Erythroblast (primary cell): ENCODE data around the gene ZC3H18.

Source experiments
- DNase-seq, 2 experiments: peaks; one replicate each; lab custom pipeline; 2025; lab: John Stamatoyannopoulos, UW
- GATA1 ChIP-seq: IDR thresholded peaks from 2 replicates; pipeline ENCODE4 v1.6.1; 2011; ENCODE audit warnings: low read depth, mild to moderate bottlenecking, control low read depth, low read length, moderate library complexity
- POLR2A ChIP-seq: IDR thresholded peaks from 2 replicates; pipeline ENCODE4 v1.6.1; 2011; ENCODE audit warnings: mild to moderate bottlenecking, low read length

ZC3H18 gene

DNA sequence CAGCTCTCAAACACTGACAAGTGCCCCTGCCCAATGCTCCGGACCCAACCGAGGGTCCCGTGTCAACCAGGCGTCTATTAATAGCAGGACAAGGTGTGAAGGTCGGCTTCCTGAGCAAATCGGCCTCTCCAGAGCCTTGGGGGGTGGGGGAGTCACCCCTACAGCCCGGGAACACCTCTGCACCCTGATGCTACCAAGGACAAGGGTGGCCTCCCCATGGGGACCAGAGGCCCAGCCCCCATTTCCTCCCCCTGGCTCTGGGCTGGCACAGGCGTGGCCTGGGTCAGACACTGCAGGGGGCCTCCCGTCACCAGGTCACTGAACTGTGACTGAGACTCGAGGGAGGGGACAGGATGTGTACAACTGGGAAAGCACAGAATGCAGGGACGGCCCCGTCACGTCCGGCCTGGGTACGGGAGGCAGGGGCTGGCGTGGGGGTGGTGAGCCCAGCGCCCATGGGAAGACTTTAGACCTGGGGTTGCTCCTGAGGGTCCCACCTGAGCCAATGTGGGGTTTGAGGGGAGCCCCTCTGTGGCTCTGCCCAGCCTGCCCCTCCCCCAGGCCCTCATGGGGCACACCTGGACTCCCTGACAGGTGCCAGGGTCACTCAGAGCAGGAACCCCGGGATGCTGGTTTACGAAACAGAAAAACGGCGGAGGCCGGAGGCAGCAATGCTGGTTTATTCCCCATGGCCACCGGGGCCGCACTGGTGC lies 81.2 kb downstream of the ZC3H18 start:
- no peak for DNase-seq
- TF ChIP-seq POLR2A: no peak
- no peak for TF ChIP-seq GATA1

DNA sequence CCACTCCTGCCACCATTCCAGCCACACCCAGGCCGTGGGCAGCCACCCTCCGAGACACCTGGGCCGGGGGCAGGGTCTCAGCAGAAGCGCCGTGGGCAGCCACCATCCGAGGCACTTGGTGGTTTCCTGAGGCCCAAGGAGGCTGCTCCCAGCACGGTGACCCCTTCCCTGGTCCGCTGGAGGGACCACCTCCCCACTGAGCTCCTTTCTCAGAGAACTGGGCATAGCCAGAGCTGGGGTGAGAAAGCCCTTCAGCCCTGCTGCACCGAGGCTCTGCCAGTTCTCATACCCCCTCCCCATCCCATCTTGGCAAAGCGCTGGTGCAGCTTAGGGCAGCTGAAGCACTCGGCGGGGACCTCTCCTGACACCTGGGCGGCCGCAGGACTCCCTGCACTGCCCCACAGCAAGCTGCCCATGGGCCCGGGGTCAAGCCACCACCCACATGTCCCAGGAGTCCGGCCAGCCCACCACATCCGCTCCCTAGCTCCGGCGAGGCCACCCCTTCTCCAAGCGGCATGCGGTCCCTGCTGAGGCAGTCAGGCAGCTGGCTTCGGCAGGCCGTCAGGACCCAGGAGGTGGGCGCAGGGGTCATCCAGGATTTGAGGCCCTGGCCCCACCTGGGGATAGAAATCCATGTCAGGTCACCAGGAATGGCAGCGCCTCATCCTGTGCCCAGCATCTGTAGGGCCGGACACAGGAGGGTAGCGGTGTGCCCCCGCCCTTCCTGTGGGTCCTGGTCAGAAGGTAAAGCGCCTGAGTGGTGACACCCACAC lies 82.0 kb downstream of the ZC3H18 start:
- no peak for DNase-seq

DNA sequence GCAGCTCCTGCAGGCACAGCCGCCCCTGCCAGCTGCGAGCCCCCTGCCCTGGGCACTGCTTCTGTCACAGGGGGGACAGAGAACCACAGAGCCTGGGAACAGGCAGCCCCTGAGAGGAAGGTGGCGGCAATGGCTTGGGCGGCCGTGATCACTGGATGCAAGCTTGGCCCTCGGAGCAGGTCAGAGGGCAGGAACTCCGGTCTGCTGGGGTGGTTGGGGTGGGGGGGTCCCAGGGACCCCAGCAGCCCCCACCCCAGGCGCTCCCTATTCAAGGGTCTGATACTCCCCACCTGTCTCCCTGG lies 82.5 kb downstream of the ZC3H18 start:
- no peak for TF ChIP-seq GATA1
- TF ChIP-seq POLR2A: no peak
- DNase-seq: no peak

More for the DNA sequence above, 82.0 kb downstream of the ZC3H18 start:
- TF ChIP-seq GATA1 (no peak), POLR2A (no peak)

DNA sequence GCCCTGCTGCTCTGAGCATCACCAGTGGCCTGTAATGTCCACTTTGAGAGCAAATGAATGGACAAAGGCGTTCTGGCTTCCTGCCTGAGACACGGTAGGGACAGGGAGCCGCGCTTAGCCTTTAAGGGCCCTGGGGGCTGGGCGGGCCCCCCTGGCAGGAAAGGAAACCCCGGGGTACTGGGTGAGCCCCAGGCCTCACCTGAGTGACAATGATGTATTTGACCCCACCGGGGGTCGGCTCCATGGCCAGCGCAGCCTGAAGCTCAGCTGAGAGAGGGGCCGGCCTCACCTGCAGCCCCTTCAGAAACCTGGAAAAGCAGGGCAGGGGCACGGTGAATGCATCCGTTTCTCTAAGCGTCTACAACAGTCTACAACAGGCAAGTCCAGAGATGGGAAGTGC lies 82.9 kb downstream of the ZC3H18 start:
- no peak for DNase-seq
- TF ChIP-seq POLR2A (no peak), GATA1 (no peak)

DNA sequence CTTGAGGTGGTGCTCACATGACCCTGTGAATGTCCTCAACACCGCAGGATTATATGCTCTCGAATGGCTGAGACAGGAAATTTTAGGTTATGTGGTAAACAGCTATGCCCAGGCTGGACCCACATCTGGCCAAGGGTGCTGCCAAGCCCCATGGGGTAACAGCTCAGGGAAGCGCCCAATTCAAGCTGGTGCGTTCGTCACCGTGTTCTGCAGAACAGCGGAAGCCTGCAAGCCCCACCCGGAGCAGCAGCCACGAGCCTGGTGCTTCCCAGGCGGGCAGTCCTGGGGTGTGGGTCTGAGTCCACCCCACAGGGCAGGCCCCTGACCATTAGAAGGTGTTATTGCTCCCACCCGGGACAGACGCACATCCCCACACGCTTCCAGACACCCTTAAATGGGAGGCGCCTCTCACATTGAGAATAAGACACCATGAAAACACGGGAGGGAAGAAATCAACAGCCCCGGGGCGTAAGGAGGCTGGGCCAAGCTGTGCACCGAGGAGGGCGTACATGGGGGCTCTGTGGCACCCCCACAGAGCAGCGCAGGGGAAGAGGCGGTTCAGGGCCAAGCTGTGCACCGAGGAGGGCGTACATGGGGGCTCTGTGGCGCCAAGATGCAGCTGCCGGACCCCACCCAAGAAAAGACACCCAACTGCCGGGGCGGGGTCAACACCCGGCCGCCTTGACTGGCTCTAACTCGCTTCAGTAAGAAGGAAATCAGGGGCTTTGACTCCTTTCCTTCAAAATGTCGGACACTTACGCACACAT lies 83.6 kb downstream of the ZC3H18 start:
- TF ChIP-seq POLR2A (no peak), GATA1 (no peak)
- DNase-seq: no peak

DNA sequence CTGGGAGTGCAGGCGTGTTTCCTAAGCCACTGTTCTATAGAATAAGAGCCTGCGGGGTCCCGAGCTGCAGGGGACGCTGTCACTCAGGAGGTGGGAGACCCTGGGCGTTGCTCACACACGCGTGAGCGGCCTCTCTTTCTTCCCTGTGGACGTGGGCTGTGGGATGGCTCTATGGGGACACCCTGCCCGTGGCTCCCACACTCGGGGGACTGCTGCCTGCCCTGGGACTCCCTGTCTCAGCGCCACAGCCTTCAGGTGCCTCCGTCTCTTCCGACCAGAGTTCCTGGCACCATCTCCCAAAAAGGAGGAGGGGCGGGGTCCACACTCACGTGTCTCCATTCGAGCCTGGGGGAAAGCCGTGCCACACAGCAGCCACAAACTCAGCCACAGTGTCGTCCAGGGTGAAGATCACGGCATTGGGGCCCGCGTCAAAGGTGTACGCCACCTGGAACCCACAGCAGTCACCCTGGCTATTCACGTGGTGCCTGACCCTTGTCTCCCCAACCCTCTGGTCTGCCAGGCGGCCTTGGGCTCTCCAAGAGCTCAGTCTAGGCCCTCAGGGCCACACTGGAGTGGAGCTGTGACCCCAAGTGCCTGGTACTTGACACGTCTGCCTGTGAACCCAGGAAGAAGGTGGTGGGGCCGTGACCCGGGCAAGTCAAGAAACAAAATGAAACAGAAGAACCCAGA lies 84.3 kb downstream of the ZC3H18 start:
- DNase-seq: no peak
- TF ChIP-seq POLR2A: no peak
- TF ChIP-seq GATA1: no peak

DNA sequence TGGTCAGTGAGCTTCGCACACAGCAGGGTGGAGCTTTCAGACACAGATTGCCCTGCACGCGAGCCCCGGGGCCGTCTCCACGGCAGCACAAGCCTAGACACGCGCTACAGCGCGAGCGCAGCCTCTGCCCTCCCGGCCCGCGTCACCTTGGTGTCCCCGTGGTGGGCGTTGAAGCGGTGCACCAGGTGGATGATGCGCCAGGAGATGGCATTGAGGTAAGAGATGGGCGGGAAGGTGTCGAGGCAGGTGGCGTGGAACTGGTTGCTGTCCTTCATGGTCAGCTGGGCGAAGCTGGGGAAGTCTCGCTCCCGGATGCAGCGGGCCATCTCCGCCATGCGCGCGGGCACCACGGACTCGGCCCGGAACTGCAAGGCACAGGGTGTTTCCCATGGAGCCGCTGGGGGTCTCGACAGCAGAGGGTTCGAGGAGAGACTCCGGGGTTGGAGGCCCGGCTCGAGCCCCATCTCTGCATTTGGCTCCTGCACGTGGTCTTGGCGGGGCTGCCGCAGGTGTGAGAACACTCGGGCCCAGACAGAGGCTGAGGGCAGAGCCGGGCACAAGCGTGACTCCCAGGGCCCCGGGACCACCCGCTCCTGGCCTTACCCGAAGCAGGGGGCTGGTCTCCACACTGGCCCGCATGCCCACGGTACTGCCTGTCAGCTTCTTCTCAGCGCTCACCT lies 85.0 kb downstream of the ZC3H18 start:
- DNase-seq: no peak
- TF ChIP-seq POLR2A (no peak), GATA1 (no peak)

DNA sequence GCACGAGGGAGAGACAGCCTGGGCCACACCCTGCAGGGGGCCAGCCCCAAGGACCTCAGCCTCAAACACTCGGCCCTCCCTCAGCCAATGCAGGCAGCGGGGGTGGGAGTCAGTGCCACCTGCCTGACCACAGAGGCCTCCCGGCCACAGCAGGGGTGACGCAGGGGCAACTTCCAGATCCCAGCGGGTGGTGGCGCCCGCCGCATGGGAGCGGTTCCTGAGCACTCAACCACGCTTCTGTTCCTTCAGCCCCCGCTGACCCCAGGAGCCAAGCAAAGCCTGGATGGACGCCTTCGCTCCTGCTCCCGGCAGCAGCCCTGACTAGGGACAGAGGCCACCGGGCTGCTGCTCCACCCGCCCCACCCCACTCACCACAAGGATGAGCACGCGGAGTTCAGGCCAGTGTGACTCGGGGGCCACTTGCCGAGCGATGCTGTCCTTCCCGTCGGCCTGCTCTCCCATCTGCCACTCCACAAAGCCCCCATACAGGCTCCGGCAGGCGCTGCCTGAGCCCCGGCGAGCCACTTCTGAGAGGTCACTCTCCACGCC lies 85.6 kb downstream of the ZC3H18 start:
- TF ChIP-seq GATA1: no peak
- no peak for TF ChIP-seq POLR2A
- no peak for DNase-seq

DNA sequence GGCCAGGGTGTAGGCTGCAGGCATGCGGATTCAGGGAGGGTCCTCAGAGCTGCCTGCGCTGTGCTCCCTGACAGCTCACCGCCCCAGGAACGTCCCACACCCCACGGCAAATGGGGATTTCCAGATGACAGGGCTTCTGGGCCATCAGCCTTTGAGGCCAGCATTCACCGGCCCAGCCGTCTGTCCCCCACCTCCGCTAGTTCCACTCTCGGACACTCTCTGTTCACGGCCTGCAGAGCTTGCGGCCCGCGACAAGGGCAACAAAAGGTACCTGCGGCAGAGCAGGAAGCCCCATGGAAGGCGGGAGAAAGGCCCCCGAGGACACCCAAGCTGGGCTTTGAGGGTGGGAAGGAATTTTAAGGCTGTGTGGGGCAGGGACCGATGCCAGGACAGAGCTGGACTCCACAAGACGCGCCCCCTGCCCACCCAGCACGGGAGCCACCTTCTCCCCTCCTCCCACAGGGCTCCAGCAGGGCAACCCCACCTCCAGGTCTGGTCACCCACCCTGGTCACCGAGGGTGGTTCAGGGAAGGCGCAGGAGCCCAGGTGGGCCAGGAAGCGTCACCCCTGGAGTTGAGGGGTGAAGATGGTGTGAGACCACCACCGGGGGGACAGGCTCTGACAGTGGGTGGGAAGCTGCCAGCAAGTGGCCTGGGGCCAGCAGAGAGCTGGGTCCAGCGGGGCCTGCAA lies 86.2 kb downstream of the ZC3H18 start:
- no peak for DNase-seq
- no peak for TF ChIP-seq POLR2A

DNA sequence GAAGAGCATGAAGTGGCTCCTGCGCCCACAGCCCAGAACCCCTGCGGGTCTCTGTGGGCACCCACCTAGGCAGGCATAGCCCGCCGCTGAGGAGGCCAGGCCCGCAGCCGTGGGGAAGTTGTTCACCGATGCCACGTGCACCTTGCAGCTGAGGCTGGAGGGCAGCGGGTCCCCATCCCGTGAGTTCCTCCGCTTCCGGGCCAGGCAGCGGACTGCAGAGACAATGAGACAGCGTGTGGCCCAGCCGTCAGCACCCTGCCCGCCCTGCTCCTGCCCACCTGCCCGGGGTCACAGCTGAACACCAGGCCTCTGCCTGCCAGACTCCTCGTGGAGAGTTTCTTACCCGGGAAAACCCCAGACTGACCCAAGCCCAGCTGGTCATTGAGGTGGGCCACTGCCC lies 87.2 kb downstream of the ZC3H18 start:
- TF ChIP-seq POLR2A: no peak
- no peak for TF ChIP-seq GATA1
- DNase-seq: no peak

DNA sequence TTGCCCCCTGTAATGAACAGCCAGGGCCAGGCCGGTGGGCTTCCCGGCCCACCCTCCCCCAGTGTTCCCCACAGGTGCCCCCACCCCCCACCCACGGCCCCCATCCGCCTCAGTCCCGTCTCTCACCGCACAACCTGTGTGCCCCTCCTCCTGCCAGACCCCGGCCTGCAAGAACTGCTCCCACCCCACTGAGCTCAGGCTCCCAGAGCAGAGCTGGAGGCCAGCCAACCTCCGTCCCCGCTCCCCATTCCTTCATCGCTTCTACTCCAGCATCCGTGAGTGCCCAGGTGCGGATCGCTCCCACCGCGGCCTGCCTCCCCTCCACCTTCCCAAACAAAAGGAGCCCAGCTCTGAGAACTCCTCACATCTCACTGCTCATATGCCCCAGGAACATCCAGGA lies 88.5 kb downstream of the ZC3H18 start:
- DNase-seq: no peak
- TF ChIP-seq GATA1 (no peak), POLR2A (no peak)

DNA sequence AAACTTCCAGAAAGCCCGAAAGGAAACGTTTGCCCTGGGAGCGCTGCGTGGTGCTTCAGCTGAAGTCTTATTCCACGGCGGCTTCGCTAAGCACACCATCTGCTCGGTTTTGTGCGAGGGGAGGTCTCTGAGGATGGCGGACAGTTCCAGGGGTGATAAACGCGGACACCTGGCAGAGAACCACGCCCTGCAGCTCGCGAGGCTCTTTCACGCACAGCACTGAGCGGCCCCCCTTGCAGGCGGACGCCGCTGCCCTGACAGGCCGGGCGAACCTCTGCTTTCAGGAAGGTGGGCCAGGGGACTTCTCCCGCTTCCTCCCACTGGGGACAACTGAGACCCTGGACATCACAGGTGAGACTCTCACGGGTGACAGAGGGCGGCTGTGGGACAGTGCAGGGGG lies 89.0 kb downstream of the ZC3H18 start:
- no peak for DNase-seq
- TF ChIP-seq POLR2A (no peak), GATA1 (no peak)

DNA sequence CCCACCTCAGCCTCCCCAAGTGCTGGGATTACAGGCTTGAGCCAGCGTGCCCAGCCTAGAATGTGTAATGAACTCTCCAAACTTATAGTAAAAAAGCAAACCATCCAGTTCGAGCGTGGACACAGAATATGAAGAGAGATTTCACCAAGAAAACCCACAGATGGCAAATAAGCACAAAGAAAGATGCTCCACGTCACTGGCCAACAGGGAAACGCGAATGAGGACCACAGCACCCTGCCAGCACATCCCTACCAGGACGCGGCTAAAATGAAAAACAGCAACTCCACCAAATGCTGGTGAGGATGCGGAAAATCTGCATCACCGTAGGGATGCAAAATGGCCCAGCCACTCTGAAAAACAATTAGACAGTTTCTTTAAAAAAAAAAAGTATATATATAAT lies 91.3 kb downstream of the ZC3H18 start:
- no peak for TF ChIP-seq POLR2A
- TF ChIP-seq GATA1: no peak

More for the DNA sequence above, 91.3 kb downstream of the ZC3H18 start:
- no peak for DNase-seq
